Ramos (cell line): ENCODE measurements around the gene KDM1B.
"Not testable (repeated sequence)": the region's sequence is repeated elsewhere in the genome, so short reads cannot be mapped to it uniquely, and the experiment has no call there.

Source experiments
- in situ Hi-C: fragments of 300-500 bp; cut with MboI; formaldehyde crosslinking; loops from one replicate; pipeline ENCODE4 v1.14.3; 2022; ENCODE audit warnings: low sequenced_read_pairs; ENCODE audit not compliant: unreplicated experiment

The KDM1B gene

GRCh38 chr6:18186033-18186432 lies 30.8 kb downstream of the KDM1B start:
- in situ Hi-C loops: no loop called here

DNA sequence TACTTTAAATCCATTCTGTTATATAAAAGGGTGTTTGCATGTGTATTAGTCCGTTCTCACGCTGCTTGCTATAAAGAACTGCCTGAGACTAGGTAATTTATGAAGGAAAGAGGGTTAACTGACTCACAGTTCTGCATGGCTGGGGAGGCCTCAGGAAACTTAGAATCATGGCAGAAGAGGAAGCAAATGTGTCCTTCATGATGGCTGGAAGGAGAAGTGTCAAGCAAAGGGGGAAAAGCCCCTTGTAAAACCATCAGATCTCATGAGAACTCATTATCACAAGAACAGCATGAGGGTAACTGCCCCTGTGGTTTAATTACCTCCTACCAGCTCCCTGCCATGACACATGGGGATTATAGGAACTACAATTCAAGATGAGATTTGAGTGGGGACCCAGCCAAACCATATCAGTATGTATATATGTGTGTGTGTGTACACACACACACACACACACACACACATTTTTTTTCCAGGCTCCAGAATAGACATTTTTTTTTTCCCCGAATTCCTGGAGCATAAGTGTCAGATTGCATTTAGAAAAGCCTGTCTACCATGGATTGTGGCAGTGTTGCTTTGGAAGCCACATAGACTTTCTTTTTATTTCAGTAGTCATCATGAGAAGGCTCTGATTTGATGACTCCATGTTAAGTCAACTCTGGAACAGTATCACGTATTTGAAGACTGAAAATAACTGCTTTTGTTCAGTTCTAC lies 31.5 kb downstream of the KDM1B start:
- in situ Hi-C loops: no loop called here

GRCh38 chr6:18187701-18188100 lies 32.5 kb downstream of the KDM1B start:
- in situ Hi-C loops: no loop called here

- in situ Hi-C loops: no loop called here
Observed at GRCh38 chr6:18189196-18189595, 34.0 kb downstream of the KDM1B start.

DNA sequence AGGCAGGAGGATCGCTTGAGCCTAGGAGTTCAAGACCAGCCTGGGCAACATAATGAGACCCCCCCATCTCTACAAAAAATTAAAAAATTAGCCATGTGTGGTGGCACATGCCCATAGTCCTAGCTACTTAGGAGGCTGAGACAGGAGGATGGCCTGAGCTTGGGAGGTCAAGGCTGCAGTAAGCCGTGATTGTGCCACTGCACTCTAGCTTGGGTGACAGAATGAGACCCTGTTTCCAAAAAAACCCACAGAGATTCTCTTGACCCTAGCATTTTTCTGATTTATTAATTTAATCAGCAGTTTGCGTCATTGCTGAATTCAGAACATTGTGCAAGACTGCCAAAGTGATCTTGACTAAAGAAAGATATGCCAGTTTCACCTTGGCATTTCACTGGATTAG lies 36.8 kb downstream of the KDM1B start:
- in situ Hi-C loops: no loop called here

DNA sequence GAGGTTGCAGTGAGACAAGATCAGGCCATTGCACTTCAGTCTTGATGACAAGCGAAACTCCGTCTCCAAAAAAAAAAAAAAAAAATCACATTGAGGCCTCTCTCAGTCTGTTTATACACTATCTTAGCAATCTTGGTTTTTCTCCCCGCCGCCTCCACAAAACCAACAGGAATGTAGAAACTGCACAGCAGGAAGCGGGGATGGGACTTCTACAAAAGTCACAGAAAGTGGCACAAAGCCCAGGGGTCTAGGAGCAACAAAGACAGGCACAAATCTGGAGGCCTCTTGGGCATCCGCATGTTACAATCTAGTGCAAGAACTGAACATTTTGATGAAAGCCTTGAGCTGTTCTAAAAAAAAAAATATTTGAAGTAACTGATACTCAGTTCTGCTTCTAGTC lies 48.6 kb downstream of the KDM1B start:
- in situ Hi-C loops: no loop called here

- in situ Hi-C loops: no loop called here
Observed at GRCh38 chr6:18204691-18205090, 49.5 kb downstream of the KDM1B start.

DNA sequence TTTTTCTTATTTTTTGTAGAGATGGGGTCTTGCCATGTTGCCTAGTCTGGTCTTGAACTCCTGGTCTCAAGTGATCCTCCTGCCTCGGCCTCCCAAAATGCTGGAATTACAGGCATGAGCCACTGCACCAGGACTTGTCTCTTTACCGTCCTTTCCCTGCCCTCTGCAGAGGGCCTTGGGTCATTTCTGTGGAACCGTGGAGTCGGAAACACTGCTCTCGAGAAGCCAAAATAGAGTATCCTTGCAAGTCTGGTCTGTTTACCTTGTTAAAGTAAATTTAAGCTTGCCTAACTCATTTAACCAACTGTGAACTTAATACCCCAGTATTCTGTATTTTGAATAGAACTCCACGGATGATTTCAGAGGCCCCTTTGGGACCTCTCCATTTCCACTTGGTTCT lies 51.4 kb downstream of the KDM1B start:
- in situ Hi-C loops: no loop called here

- in situ Hi-C loops: no loop called here
Observed at GRCh38 chr6:18207438-18207837, 52.2 kb downstream of the KDM1B start.

DNA sequence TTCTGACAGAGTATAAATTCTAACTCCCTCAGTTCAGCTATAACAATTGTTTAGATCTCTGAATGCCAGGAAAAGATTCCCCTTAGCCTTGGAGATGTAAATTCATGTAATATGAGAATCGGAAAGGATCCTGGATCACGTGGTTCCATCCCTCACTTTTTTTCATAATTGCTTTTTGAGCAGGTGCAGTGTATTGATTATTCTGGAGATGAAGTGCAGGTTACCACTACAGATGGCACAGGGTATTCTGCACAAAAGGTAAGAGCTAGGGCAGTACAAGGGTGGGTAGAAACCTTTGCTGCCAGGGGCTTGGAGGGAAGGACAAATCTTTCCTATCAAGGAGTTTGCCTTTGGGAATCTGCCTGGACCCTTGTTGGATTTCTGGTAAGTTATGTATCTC lies 52.7 kb downstream of the KDM1B start:
- in situ Hi-C loops: no loop called here

- in situ Hi-C loops: not testable (repeated sequence)
Observed at GRCh38 chr6:18208778-18209177, 53.6 kb downstream of the KDM1B start.

DNA sequence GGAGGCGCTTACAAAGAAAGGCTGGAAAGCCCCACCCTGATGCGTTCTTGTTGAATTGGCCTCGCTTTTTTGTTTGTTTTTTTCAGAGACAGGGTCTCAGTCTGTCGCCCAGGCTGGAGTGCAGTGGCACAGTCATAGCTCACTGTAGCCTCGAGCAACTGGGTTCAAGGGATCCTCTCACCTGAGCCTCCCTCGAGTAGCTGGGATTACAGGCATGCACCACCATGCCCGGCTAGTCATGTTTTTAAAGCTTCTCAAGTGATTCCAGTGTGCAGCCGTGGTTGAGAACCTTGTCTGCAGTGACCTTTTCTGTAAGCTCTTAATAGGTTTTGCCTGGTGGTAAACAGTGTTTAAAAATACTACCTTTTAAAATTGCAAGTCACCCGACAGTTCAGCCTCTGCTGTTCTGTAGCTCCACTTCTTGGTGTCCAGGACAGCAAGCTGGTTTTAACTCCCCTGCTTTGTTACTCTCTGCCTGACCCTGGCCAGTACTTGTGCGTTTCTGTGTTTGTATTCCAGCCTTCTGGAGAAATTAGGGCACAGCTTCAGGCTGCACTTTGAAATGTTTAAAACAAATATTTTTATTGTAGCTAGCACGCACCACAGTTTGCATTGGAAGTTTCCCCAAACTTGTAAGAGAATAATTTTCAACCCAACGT lies 54.4 kb downstream of the KDM1B start:
- in situ Hi-C loops: no loop called here

GRCh38 chr6:18210707-18211106 lies 55.5 kb downstream of the KDM1B start:
- in situ Hi-C loops: no loop called here

GRCh38 chr6:18211338-18211737 lies 56.1 kb downstream of the KDM1B start:
- in situ Hi-C loops: no loop called here

DNA sequence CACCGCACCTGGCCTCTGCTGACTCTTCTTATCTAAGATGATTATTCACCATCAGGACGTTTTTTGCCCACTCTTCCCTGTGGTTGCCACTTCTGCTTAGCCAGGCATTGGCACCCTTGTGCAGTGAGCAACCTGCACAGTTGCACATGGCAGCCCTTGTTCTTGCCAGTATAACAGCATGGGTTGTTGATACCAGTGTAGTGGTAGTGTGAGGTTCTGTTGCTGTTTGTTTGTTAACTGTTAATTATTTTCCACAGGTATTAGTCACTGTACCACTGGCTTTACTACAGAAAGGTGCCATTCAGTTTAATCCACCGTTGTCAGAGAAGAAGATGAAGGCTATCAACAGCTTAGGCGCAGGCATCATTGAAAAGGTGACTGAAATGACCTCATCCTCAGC lies 57.0 kb downstream of the KDM1B start:
- in situ Hi-C loops: no loop called here

- in situ Hi-C loops: no loop called here
Observed at GRCh38 chr6:18213439-18213838, 58.2 kb downstream of the KDM1B start.

- in situ Hi-C loops: no loop called here
Observed at GRCh38 chr6:18214003-18214402, 58.8 kb downstream of the KDM1B start.

DNA sequence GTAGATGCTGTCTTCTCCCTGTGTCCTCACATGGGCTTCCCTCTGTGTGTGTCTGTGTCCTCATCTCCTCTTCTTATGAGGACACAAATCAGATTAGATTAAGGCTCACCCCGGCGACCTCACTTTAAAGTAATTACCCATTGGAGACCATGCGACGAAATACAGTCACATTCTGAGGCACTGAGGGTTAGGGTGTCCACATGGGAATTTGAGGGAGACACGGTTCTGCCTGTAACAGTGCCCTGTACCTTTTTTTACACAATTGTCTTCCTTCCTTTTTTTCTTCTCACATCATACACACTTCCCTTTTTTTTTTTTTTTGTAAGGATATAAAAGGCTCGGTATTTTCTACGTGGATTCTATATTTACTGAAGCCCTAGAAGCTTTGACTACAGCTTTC lies 60.2 kb downstream of the KDM1B start:
- in situ Hi-C loops: no loop called here

GRCh38 chr6:18216411-18216810 lies 61.2 kb downstream of the KDM1B start:
- in situ Hi-C loops: no loop called here

- in situ Hi-C loops: no loop called here
Observed at GRCh38 chr6:18218233-18218632, 63.0 kb downstream of the KDM1B start.

DNA sequence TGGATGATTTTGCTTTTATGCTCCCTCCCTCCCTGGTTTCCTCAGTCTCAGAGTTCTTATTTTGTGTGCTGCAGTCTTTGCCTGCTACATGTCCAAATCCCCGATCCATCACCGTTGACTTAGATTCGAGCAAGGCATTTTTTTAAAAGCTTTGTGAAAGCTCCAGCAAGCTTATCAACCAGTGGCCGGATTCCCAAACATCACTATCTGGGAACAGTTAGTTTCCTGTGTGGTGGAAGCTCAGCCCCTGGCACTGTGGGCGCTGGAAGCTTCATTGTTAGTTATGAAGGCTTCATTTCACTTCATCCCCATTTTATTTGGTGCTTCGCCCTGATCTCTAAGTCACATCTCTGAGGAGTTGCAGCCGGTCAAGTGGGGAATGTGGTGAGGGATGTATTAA lies 64.4 kb downstream of the KDM1B start:
- in situ Hi-C loops: no loop called here

GRCh38 chr6:18221288-18221615 lies 66.0 kb downstream of the KDM1B start:
- in situ Hi-C loops: no loop called here
